NT2/D1 (cell line): ENCODE results near the gene RASSF3.

Experiments
- SUZ12 ChIP-seq: IDR thresholded peaks from 2 replicates; pipeline ENCODE4 v1.6.1; 2011; ENCODE audit not compliant: insufficient read length, insufficient read depth; ENCODE audit errors: extremely low read depth
- YY1 ChIP-seq: IDR thresholded peaks from 2 replicates; pipeline ENCODE4 v1.6.1; 2011; ENCODE audit not compliant: insufficient read length, insufficient read depth
- ZNF274 ChIP-seq: IDR thresholded peaks from 2 replicates; pipeline ENCODE4 v1.6.1; 2011; ENCODE audit warnings: mild to moderate bottlenecking, low read depth, low read length

DNA sequence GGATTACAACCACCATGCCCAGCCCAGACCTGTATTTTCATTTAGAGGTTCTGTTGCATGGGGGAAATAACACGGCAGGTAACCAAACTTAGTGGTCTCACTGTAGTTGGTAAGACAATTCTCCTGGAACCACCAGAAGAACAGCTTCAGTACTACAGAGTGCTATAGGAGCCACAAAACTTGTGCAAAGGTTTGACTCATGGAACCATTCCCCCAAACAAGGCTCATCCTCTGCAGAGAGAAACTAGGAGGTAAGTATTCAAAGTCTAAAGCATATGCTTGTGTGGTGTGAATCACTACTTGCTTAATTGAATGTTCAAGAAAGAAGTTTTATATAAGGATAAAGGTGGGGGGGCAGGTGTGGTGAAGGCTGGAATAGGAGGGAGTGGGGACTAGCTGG lies 90.2 kb downstream of the RASSF3 start:
- TF ChIP-seq ZNF274, result no peak
- no peak for TF ChIP-seq YY1
- no peak for TF ChIP-seq SUZ12
